EL (cell line): ENCODE measurements around the gene DNAJC1.
A peak's percentile ranks its signal among the peaks of the same experiment; 100 is the strongest.

Experiments used
- DNase-seq: peaks from one replicate; pipeline ENCODE4 v3.0.0-alpha.2; 2016

Gene DNAJC1

GRCh38 chr10:21754410-21755011 is 249.0 kb downstream of the DNAJC1 start:
- DNase-seq = peak; percentile 6

- no peak for DNase-seq
Measured at GRCh38 chr10:21753497-21754270, 249.8 kb downstream of the DNAJC1 start.

GRCh38 chr10:21751341-21752310 is 251.9 kb downstream of the DNAJC1 start:
- DNase-seq = no peak

- DNase-seq = no peak
Measured at GRCh38 chr10:21750424-21750823, 253.1 kb downstream of the DNAJC1 start.

GRCh38 chr10:21749788-21750187 is 253.7 kb downstream of the DNAJC1 start:
- no peak for DNase-seq

- no peak for DNase-seq
Measured at GRCh38 chr10:21747809-21748208, 255.7 kb downstream of the DNAJC1 start.

- no peak for DNase-seq
Measured at GRCh38 chr10:21746118-21746517, 257.4 kb downstream of the DNAJC1 start.

- DNase-seq = no peak
Measured at GRCh38 chr10:21744223-21744622, 259.3 kb downstream of the DNAJC1 start.

GRCh38 chr10:21742740-21743412 is 260.7 kb downstream of the DNAJC1 start:
- no peak for DNase-seq

GRCh38 chr10:21740989-21741388 is 262.5 kb downstream of the DNAJC1 start:
- no peak for DNase-seq

GRCh38 chr10:21737106-21737505 is 266.4 kb downstream of the DNAJC1 start:
- DNase-seq = no peak

- DNase-seq = no peak
Measured at GRCh38 chr10:21733710-21734109, 269.8 kb downstream of the DNAJC1 start.

GRCh38 chr10:21732067-21732772 is 271.3 kb downstream of the DNAJC1 start:
- peak; percentile 77 for DNase-seq

GRCh38 chr10:21728618-21729017 is 274.9 kb downstream of the DNAJC1 start:
- DNase-seq = no peak

GRCh38 chr10:21727452-21728168 is 275.9 kb downstream of the DNAJC1 start:
- DNase-seq = no peak

- DNase-seq = peak; percentile 19
Measured at GRCh38 chr10:21726601-21727225, 276.8 kb downstream of the DNAJC1 start.

- DNase-seq = peak; percentile 100
Measured at GRCh38 chr10:21724687-21725367, 278.7 kb downstream of the DNAJC1 start.

- DNase-seq = peak; percentile 33
Measured at GRCh38 chr10:21724020-21724589, 279.4 kb downstream of the DNAJC1 start.

GRCh38 chr10:21722209-21722608 is 281.3 kb downstream of the DNAJC1 start:
- DNase-seq = no peak
